GM12892 (cell line): Measurements from ENCODE around the gene PRICKLE2.

Experiments used
- POLR2A ChIP-seq: IDR thresholded peaks from 2 replicates; pipeline ENCODE4 v1.6.1; 2011; ENCODE audit warnings: low read depth, low read length, control low read depth
- POLR2AphosphoS5 ChIP-seq: IDR thresholded peaks from 2 replicates; pipeline ENCODE4 v1.6.1; 2011; ENCODE audit warnings: low read depth, low read length, control low read depth
- TAF1 ChIP-seq: IDR thresholded peaks from 2 replicates; pipeline ENCODE4 v1.6.1; 2011; ENCODE audit warnings: low read depth, mild to moderate bottlenecking, control low read depth, low read length, borderline replicate concordance

DNA sequence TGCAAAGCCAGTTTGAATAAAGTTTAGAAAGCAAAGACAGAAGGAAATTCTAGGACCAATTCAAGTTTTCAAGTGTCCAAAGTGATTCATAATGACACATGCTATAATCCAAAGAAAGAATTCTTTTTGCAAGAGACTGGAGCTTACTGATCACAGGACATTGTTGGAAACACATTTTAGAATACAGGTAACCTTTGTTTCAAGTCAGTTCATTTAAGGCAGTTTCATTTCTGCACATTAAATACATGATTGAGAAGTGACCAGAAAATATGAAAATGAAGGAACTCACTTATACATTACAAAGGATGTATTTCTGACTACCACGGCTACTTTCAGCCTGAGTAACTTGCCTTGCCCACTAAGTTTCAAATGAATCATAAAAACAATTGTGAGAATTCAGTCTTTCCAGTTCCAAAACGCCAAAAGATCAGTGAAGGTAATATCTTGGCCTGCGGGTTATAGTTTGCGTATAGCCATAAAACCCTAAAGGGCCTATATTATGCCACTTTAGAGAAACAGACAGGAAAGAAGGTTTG lies 48.7 kb downstream of the PRICKLE2 start:
- TF ChIP-seq POLR2A (no peak), POLR2AphosphoS5 (no peak), TAF1 (no peak)
